Endodermal cell (in vitro differentiated cells): ENCODE measurements around the gene FAM227B. TPM values are rescaled to one million over a fixed set of nuclear protein-coding genes. Genes with fewer than 3 reads are reported as not detected.
"Not testable (repeated sequence)": the region's sequence is repeated elsewhere in the genome, so short reads cannot be mapped to it uniquely, and the experiment has no call there.

Experiments used
- DNase-seq: peaks from one replicate; pipeline ENCODE4 v3.0.0-alpha.2; 2017
- H3K27ac ChIP-seq: 2 replicates; pipeline ENCODE4 v1.5.1; 2013; ENCODE audit warnings: mild to moderate bottlenecking, low read depth, low read length, moderate library complexity
- H3K27me3 ChIP-seq: 2 replicates; pipeline ENCODE4 v1.6.1; 2013; ENCODE audit warnings: mild to moderate bottlenecking, low read length, moderate library complexity; ENCODE audit not compliant: insufficient read depth, control insufficient read depth, poor library complexity, severe bottlenecking
- H3K36me3 ChIP-seq: 2 replicates; pipeline ENCODE4 v1.7.0; 2013; ENCODE audit warnings: mild to moderate bottlenecking, low read length, moderate library complexity; ENCODE audit not compliant: control insufficient read depth, insufficient read depth
- H3K4me1 ChIP-seq: one replicate; pipeline ENCODE4 v1.7.0; 2013; ENCODE audit warnings: low read length; ENCODE audit not compliant: control insufficient read depth, insufficient read depth
- H3K4me3 ChIP-seq: 2 replicates; pipeline ENCODE4 v1.5.1; 2013; ENCODE audit warnings: mild to moderate bottlenecking, low read length, moderate library complexity
- H3K9ac ChIP-seq: 2 replicates; pipeline ENCODE4 v1.6.1; 2013; ENCODE audit warnings: mild to moderate bottlenecking, low read length, moderate library complexity; ENCODE audit not compliant: poor library complexity, severe bottlenecking; ENCODE audit errors: extremely low read depth
- H3K9me3 ChIP-seq: 2 replicates; pipeline ENCODE4 v1.6.1; 2013; ENCODE audit warnings: mild to moderate bottlenecking, low read length, moderate library complexity; ENCODE audit not compliant: control insufficient read depth
- H3K27ac Mint-ChIP-seq: 2 replicates; pipeline ENCODE4 v1.8.0; 2020; ENCODE audit warnings: mixed read lengths
- H3K27me3 Mint-ChIP-seq: 2 replicates; pipeline ENCODE4 v1.8.0; 2021; ENCODE audit warnings: mild to moderate bottlenecking, mixed read lengths; ENCODE audit not compliant: insufficient read depth
- H3K36me3 Mint-ChIP-seq: 2 replicates; pipeline ENCODE4 v1.8.0; 2020; ENCODE audit warnings: low read depth, mixed read lengths
- H3K4me1 Mint-ChIP-seq: 2 replicates; pipeline ENCODE4 v1.8.0; 2020; ENCODE audit warnings: mixed read lengths
- H3K4me3 Mint-ChIP-seq: 2 replicates; pipeline ENCODE4 v1.8.0; 2020; ENCODE audit warnings: mild to moderate bottlenecking, moderate library complexity, mixed read lengths
- H3K9me3 Mint-ChIP-seq: 2 replicates; pipeline ENCODE4 v1.8.0; 2020; ENCODE audit warnings: mild to moderate bottlenecking, mixed read lengths
- WGBS, 2 experiments: methylation state at CpG; one replicate each; pipeline versions ENCODE4 v1.1.5 to v1.1.7; 2013; ENCODE audit warnings: missing lambda C conversion rate in 2 of 2, mixed read lengths in 1 of 2; ENCODE audit not compliant: insufficient coverage in 1 of 2, insufficient read length in 1 of 2; 5-methylcytosine and 5-hydroxymethylcytosine counted together
- long read RNA-seq, 4 experiments: library from polyadenylated mRNA in 2 of 4; library from RNA in 1 of 4; library from capped mRNA in 1 of 4; stranded (forward) in 3 of 4; unstranded in 1 of 4; transcript quantifications; one replicate each; pipeline ENCODE4 v2.0.0, GENCODE V29; 2020 to 2021; ENCODE audit warnings: inconsistent platforms in 1 of 4
- polyA plus RNA-seq, 2 experiments: library from polyadenylated mRNA; stranded (reverse); fragments of 50-300 nt; gene quantifications; one replicate each; pipeline ENCODE4 v1.2.3, GENCODE V29; 2013
- total RNA-seq, 2 donors: library from RNA; stranded (reverse); fragmentation: NEBNext Ultra II Directional in 1 of 2; extraction: Animal tissue kit (Norgen Biotek cat#: 25700) in 1 of 2; gene quantifications; 2 replicates in 1 of 2; 3 replicates in 1 of 2; pipeline ENCODE4 v1.2.1, GENCODE V29; 2021
- TF ChIP-seq, protein P1 (sequence below): fragments of 200-600 bp; sonication (generic); conservative IDR thresholded peaks from 2 replicates; pipeline ENCODE4 v1.5.0; 2021; ENCODE audit warnings: antibody characterized with exemption, mild to moderate bottlenecking

Gene FAM227B, protein sequence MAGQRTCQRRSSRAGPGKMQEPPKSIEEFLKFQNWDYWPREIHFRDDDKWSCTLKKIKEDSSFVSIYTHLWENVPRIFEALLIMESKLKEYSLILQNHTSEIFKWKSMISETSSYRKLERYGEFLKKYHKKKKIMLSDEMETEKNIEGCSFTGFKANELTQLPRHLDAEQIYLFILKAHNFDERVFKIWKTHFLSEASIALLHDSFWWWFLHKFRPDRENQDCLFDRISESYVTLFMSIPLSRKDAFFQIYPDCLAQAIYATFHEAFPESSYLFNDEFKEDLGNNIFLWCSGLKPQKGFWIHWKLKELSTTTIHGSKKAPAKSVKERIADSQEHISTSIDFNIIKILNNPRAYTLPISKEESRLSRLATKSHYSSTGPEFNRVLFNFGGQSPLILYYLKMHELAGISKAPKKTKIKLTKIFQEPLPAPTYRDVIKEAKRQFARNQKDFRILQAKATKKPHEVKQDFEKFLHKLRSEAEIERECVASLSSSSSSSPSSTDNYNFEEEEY
- 1 to 10 TPM; 7.5 to 8.5 TPM for total RNA-seq
- 8.4 TPM for polyA plus RNA-seq (2013, experiment 1 of 2)
- polyA plus RNA-seq (2013, experiment 2 of 2) = 8.6 TPM
- long read RNA-seq, experiment 1, partial matches to known transcripts = 1 of 2 reads
- long read RNA-seq, experiment 1, other reads (novel, unspliced or antisense) = 1 of 2 reads
- long read RNA-seq, experiment 2, partial matches to known transcripts = 0 of 10 reads
- long read RNA-seq, experiment 2, other reads (novel, unspliced or antisense) = 10 of 10 reads
- long read RNA-seq, experiment 3, partial matches to known transcripts = 7 of 20 reads
- long read RNA-seq, experiment 3, other reads (novel, unspliced or antisense) = 12 of 20 reads
- long read RNA-seq, experiment 4, partial matches to known transcripts = 7 of 26 reads
- long read RNA-seq, experiment 4, other reads (novel, unspliced or antisense) = 18 of 26 reads

DNA sequence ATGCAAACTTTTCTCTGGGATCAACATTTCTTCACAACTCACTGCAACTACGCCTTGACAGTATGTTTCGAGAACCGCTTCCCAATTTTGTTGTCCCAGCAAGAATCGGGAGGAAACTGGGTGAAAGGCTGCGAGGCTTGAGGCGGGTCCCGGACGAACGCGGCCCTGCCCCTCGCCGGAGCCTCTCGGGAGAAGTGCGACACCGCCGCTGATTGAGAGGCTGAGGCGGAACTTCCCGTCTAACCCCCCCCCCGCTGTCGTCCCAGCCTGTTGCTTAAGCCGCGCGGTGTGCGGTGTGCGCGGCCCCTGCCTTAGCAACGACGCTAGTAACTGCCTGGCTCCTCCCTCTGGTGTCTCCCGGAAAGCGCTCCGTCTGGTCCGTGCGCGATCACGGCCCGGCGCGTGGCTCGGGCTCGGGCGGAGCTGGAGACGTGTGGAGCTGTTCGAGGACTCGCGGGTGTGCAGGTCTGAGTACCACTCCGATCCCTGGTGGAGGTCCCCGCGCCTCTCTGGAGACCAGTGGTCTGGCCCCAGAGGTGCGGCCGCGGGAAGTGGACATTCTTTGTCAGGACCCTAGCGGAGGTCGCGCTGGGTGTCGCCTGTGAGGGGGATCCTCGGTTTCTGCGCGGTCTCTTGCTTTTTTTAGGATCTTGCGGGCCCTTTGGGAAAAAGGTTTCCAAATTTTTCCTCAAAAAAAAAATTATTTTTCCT is at the start of gene FAM227B, which contains the start of gene DTWD1:
FAM227B (minus strand) TSS at position 161 of the 711 bp plus-strand sequence. CDS start 5,647 bp downstream, outside the sequence.
DTWD1 (plus strand) TSS at position 391 of the 711 bp plus-strand sequence. CDS start 4,120 bp downstream, outside the sequence.
- H3K4me1 ChIP-seq = no peaks in the 10 kb centered on the region
- peaks cover 24% of the 10 kb centered on the region for H3K9me3 Mint-ChIP-seq
- H3K9ac ChIP-seq = peak within 1 kb of the TSS; percentile 76
- H3K27me3 ChIP-seq = no peaks in the 10 kb centered on the region
- H3K27me3 Mint-ChIP-seq = no peaks in the 10 kb centered on the region
- peak within 1 kb of the TSS; percentile 57 for H3K27ac ChIP-seq
- peaks cover 21% of the 10 kb centered on the region for H3K4me1 Mint-ChIP-seq
- peak within 1 kb of the TSS; percentile 90 for H3K4me3 Mint-ChIP-seq
- H3K9me3 ChIP-seq = peaks cover 29% of the 10 kb centered on the region
- H3K27ac Mint-ChIP-seq = peak within 1 kb of the TSS; percentile 100
- DNase-seq = peak; percentile 98
- TF ChIP-seq, protein P1, sequence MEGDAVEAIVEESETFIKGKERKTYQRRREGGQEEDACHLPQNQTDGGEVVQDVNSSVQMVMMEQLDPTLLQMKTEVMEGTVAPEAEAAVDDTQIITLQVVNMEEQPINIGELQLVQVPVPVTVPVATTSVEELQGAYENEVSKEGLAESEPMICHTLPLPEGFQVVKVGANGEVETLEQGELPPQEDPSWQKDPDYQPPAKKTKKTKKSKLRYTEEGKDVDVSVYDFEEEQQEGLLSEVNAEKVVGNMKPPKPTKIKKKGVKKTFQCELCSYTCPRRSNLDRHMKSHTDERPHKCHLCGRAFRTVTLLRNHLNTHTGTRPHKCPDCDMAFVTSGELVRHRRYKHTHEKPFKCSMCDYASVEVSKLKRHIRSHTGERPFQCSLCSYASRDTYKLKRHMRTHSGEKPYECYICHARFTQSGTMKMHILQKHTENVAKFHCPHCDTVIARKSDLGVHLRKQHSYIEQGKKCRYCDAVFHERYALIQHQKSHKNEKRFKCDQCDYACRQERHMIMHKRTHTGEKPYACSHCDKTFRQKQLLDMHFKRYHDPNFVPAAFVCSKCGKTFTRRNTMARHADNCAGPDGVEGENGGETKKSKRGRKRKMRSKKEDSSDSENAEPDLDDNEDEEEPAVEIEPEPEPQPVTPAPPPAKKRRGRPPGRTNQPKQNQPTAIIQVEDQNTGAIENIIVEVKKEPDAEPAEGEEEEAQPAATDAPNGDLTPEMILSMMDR = peak; percentile 38
- H3K36me3 ChIP-seq = peaks cover 22% of the 10 kb centered on the region
- H3K4me3 ChIP-seq = peak within 1 kb of the TSS; percentile 97
- 0% methylated on average over 39 to 59 of the region's 59 CpGs for WGBS, 2 experiments
- peaks cover 32% of the 10 kb centered on the region for H3K36me3 Mint-ChIP-seq

DNA sequence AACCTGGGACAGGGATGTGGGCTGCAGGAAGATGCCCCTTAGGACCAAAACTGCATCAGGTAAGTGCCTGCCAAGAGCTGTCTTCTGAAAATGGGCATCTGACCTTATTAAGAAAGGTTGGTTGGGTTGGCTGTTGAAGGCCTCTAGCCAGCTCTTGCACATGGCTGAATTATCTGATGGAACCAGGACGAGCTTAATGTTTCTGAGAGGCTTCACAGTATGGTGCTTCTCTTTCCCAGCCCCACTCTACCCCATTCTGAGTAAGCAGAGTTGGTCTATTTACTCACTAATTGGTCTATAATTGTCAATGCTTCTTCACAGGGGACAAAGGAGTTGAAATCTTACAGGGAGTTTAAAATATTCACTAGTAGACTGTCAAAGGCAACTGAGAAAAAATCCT is 48.7 kb upstream of the FAM227B start:
- DNase-seq = peak; percentile 62
- Mint-ChIP-seq H3K36me3 (no peaks in the 10 kb centered on the region), H3K4me3 (no peak overlapping the region), H3K27me3 (no peaks in the 10 kb centered on the region), H3K27ac (peak overlapping the region; percentile 33), H3K9me3 (no peaks in the 10 kb centered on the region), H3K4me1 (peaks cover 17% of the 10 kb centered on the region)
- Histone ChIP-seq H3K4me3 (no peak overlapping the region), H3K36me3 (no peaks in the 10 kb centered on the region), H3K27me3 (no peaks in the 10 kb centered on the region), H3K9me3 (no peaks in the 10 kb centered on the region), H3K4me1 (peaks cover 3% of the 10 kb centered on the region), H3K9ac (no peak overlapping the region), H3K27ac (no peak overlapping the region)
- 25 to 32% methylated on average over 1 of the region's 1 CpG for WGBS, 2 experiments
- TF ChIP-seq, protein P1 = no peak

DNA sequence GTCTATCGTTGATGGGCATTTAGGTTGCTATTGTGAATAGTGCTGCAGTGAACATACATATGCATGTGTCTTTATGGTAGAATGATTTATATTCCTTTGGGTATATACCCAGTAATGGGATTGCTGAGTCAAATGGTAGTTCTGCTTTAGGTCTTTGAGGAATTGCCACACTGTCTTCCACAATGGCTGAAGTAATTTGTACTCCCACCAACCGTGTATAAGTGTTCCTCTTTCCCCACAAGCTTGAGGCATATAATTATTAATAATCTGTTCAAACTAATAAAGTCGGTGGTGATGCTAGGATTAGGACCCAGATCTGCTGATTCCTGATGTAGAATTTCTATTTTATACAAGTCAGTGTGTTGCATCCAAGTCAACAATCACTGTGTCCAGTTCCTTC is 45.9 kb upstream of the FAM227B start:
- 92% methylated on average over 3 of the region's 3 CpGs; no CpG with 5 or more reads in 1 of the 2 experiments for WGBS, 2 experiments
- H3K4me1 ChIP-seq, H3K27me3 Mint-ChIP-seq, H3K27ac Mint-ChIP-seq, H3K36me3 ChIP-seq, H3K9me3 ChIP-seq, H3K27ac ChIP-seq, H3K9me3 Mint-ChIP-seq, H3K4me3 ChIP-seq, H3K9ac ChIP-seq, H3K36me3 Mint-ChIP-seq, H3K27me3 ChIP-seq, DNase-seq, H3K4me3 Mint-ChIP-seq: not testable (repeated sequence)
- H3K4me1 Mint-ChIP-seq = peaks cover 16% of the 10 kb centered on the region
